Erythroblast (primary cell): Measurements from ENCODE around the gene STARD13.

ENCODE experiments used
- GATA1 ChIP-seq: IDR thresholded peaks from 2 replicates; pipeline ENCODE4 v1.6.1; 2011; ENCODE audit warnings: low read depth, mild to moderate bottlenecking, control low read depth, low read length, moderate library complexity
- POLR2A ChIP-seq: IDR thresholded peaks from 2 replicates; pipeline ENCODE4 v1.6.1; 2011; ENCODE audit warnings: mild to moderate bottlenecking, low read length

- TF ChIP-seq POLR2A: no peak
- no peak for TF ChIP-seq GATA1
These were observed 219.2 kb downstream of the STARD13 start for GRCh38 chr13:33066329-33066728.
